Purkinje cell (primary cell): Measurements from ENCODE around the gene SPCS2. TPM values are rescaled to one million over a fixed set of nuclear protein-coding genes. Genes with fewer than 3 reads are reported as not detected.

Experiments used
- polyA plus RNA-seq: library from polyadenylated mRNA; unstranded; fragments of >200 nt; fragmentation: Nextera tagmentation; gene quantifications from 2 replicates; pipeline ENCODE4 v1.2.1, GENCODE V29; 2014

Gene SPCS2
- polyA plus RNA-seq, result 470 and 602 TPM in 2 replicates

GRCh38 chr11:74948898-74949752 lies at the start of gene SPCS2, which contains the start of gene XRRA1:
Gene SPCS2, plus strand, starts transcription at chr11:74949266. Its CDS starts 20 bp downstream, at chr11:74949286.
Gene XRRA1, minus strand, starts transcription at chr11:74949091. Its CDS starts 8,213 bp downstream, at chr11:74940878.

GRCh38 chr11:74988541-74989259 lies 39.6 kb downstream of the SPCS2 start, which contains the start of gene NEU3:
Gene NEU3, plus strand, starts transcription at chr11:74988933. Its CDS starts 128 bp downstream, at chr11:74989061.

Other genes with a start within 250 kb of the SPCS2 start
- not detected in 2 replicates for gene CHRDL2, start 217.8 kb upstream of the SPCS2 start, polyA plus RNA-seq
- 0.40 and 0.43 TPM in 2 replicates for gene RNF169, start 200.4 kb upstream of the SPCS2 start, polyA plus RNA-seq
- 4.2 and 5.7 TPM in 2 replicates for gene XRRA1, start 175 bp upstream of the SPCS2 start, polyA plus RNA-seq
- gene NEU3, start 39.7 kb downstream of the SPCS2 start, polyA plus RNA-seq, result 0.97 and 1.7 TPM in 2 replicates
- not detected in 2 replicates for gene OR2AT4, start 147.6 kb downstream of the SPCS2 start, polyA plus RNA-seq
- 0.14 and 0.81 TPM in 2 replicates for gene SLCO2B1, start 201.8 kb downstream of the SPCS2 start, polyA plus RNA-seq